AG04449 (cell line): Measurements from ENCODE around the gene ANKS1B.
"Not testable (repeated sequence)": the region's sequence is repeated elsewhere in the genome, so short reads cannot be mapped to it uniquely, and the experiment has no call there.

Experiments
- CTCF ChIA-PET: fragments of 350-600 bp; formaldehyde crosslinking; extraction: SDS; loops from one replicate; lab custom pipeline; 2021; ENCODE audit warnings: antibody characterized with exemption; lab: Yijun Ruan, JAX
- POLR2A ChIA-PET: fragments of 400-600, 350-600 bp; formaldehyde crosslinking; extraction: SDS; loops from one replicate; lab custom pipeline; 2020; ENCODE audit warnings: antibody characterized with exemption, inconsistent platforms; lab: Yijun Ruan, JAX
- DNase-seq: peaks from one replicate; pipeline ENCODE4 v3.0.0-alpha.2; 2010; ENCODE audit warnings: low read depth, low spot score
- H3K4me3 ChIP-seq: 2 replicates; pipeline ENCODE4 v1.5.1; 2011; ENCODE audit warnings: low read depth, mild to moderate bottlenecking, control low read depth, low read length
- CTCF ChIP-seq: IDR thresholded peaks from one replicate; pipeline ENCODE4 v1.5.1; 2011; ENCODE audit warnings: mild to moderate bottlenecking, moderate library complexity, low read length, control low read depth, inconsistent platforms; ENCODE audit not compliant: insufficient read depth; ENCODE audit errors: missing control alignments

ANKS1B gene

GRCh38 chr12:98763656-98764055, 1221.1 kb downstream of the ANKS1B start:
- ChIA-PET CTCF (no interaction called here), POLR2A (no interaction called here)
- H3K4me3 ChIP-seq, result no peak overlapping the region
- DNase-seq, result no peak
- no peak for TF ChIP-seq CTCF

- no peak for DNase-seq
- TF ChIP-seq CTCF, result no peak
- POLR2A ChIA-PET, result no interaction called here
- no peak overlapping the region for H3K4me3 ChIP-seq
- CTCF ChIA-PET, result interaction anchor here (1.1 kb wide), 1 partner anchor 241 kb away, joined by 4 read pairs; no protein-coding TSS in a partner anchor
Observed at GRCh38 chr12:98758331-98758730, 1226.4 kb downstream of the ANKS1B start.

- no peak for DNase-seq
- no peak overlapping the region for H3K4me3 ChIP-seq
- ChIA-PET POLR2A (no interaction called here), CTCF (no interaction called here)
- no peak for TF ChIP-seq CTCF
Observed at GRCh38 chr12:98757455-98757854, 1227.3 kb downstream of the ANKS1B start.

- H3K4me3 ChIP-seq, DNase-seq, POLR2A ChIA-PET, CTCF ChIA-PET: not testable (repeated sequence)
Observed at GRCh38 chr12:98755855-98756254, 1228.9 kb downstream of the ANKS1B start.

- H3K4me3 ChIP-seq, result no peak overlapping the region
- no peak for TF ChIP-seq CTCF
- ChIA-PET CTCF (interaction anchor here (0.9 to 1.6 kb wide), 2 partner anchors 9 to 20 kb away, joined by 3 to 4 read pairs; no protein-coding TSS in a partner anchor), POLR2A (no interaction called here)
- DNase-seq, result peak; percentile 21
Observed at GRCh38 chr12:98754095-98754494, 1230.6 kb downstream of the ANKS1B start.

GRCh38 chr12:98752726-98753125, 1232.0 kb downstream of the ANKS1B start:
- no peak overlapping the region for H3K4me3 ChIP-seq
- ChIA-PET CTCF (interaction anchor here (0.7 kb wide), 1 partner anchor 27 kb away, joined by 3 read pairs; no protein-coding TSS in a partner anchor), POLR2A (interaction anchor here (0.6 kb wide), 1 partner anchor 140 kb away, joined by 3 read pairs; no protein-coding TSS in a partner anchor)
- peak; percentile 24 for DNase-seq
- TF ChIP-seq CTCF, result no peak

GRCh38 chr12:98751580-98752115, 1233.1 kb downstream of the ANKS1B start:
- ChIA-PET POLR2A (no interaction called here), CTCF (no interaction called here)
- TF ChIP-seq CTCF, result no peak
- H3K4me3 ChIP-seq, result no peak overlapping the region
- no peak for DNase-seq
